ENCODE data around the gene ZBED4.

DNA sequence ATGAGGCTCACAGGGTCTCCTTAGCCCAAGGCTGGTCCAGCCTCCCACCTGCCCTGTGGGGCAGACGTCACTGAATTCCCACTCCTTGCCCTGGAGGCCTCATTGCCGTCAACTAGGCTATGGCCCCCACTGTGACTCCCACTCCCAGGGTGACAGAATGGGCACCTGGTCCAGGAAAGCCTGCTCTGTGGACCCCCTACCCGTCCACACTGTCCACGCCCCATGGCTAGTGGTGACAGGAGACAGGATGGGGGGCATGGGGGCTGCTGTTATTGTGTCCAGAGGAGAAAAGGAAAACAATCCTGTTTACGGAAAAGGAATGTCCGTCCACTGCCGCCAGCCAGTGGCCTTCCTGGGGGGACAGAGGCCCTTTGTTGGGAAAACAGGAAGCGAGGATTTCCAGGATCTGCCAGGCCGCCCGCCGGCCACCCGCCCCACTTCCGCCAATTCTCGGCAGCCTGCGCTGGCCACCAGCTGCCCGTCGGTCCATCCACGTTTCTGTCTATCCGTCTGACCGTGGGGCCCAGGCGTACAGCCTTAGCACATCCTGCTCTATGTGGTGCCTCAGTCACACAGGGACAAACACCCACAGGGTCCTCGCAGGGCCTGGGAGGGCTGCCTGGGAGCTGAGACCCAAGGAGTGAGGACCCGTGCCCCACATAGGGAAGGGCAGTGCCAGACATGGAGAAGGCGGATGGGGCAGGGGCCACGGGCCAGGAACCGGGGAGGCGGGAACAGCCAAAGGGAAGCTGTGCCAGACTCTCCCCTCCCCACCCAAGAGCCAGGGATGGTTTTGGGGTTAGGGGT lies 84.3 kb downstream of the ZBED4 start:
- TF ChIP-seq, protein P1, sequence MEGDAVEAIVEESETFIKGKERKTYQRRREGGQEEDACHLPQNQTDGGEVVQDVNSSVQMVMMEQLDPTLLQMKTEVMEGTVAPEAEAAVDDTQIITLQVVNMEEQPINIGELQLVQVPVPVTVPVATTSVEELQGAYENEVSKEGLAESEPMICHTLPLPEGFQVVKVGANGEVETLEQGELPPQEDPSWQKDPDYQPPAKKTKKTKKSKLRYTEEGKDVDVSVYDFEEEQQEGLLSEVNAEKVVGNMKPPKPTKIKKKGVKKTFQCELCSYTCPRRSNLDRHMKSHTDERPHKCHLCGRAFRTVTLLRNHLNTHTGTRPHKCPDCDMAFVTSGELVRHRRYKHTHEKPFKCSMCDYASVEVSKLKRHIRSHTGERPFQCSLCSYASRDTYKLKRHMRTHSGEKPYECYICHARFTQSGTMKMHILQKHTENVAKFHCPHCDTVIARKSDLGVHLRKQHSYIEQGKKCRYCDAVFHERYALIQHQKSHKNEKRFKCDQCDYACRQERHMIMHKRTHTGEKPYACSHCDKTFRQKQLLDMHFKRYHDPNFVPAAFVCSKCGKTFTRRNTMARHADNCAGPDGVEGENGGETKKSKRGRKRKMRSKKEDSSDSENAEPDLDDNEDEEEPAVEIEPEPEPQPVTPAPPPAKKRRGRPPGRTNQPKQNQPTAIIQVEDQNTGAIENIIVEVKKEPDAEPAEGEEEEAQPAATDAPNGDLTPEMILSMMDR (IDR thresholded peaks at IDR 0.05; ENCODE audit: low read depth, low read length) = no peak
- no peak for TF ChIP-seq EZH2phosphoT487 (IDR thresholded peaks at IDR 0.05; ENCODE audit: low read depth)

All from OCI-LY3 (cell line).